ENCODE results near the gene C1QB.

Gene C1QB

GRCh38 chr1:22652881-22653316 is at the start of gene C1QB:
Gene C1QB (plus strand): TSS chr1:22653236. CDS start chr1:22659463, 6,227 bp downstream.
- H3K4me3 ChIP-seq (ENCODE audit: low read depth in 1 of 5, low read length in 5 of 5) = peak within 1 kb of the TSS; percentile 17 to 59 (median 51)
- peaks cover 0 to 4% (median 0%) of the 10 kb centered on the region in 5 donors for H3K36me3 ChIP-seq (ENCODE audit: control insufficient read depth in 5 of 5, insufficient read depth in 5 of 5, low read length in 5 of 5)
- peaks cover 0 to 10% (median 0%) of the 10 kb centered on the region in 5 donors for H3K27me3 ChIP-seq (ENCODE audit: control insufficient read depth in 5 of 5, insufficient read depth in 4 of 5, low read length in 5 of 5)
- H3K27ac ChIP-seq (ENCODE audit: low read depth, low read length) = no peak within 1 kb of the TSS
- H3K4me1 ChIP-seq (ENCODE audit: control insufficient read depth in 5 of 5, insufficient read depth in 5 of 5, low read length in 5 of 5) = peaks cover 0 to 25% (median 7%) of the 10 kb centered on the region in 5 donors
- H3K9me3 ChIP-seq (ENCODE audit: control insufficient read depth in 5 of 5, low read length in 5 of 5) = no peaks in the 10 kb centered on the region
- peak within 1 kb of the TSS in 2 of 5 donors; percentile 37 to 49 for H3K9ac ChIP-seq (ENCODE audit: low read length in 5 of 5)

GRCh38 chr1:22606161-22606560 is 46.9 kb upstream of the C1QB start:
- no peak overlapping the region for H3K9ac ChIP-seq (ENCODE audit: low read length in 5 of 5)
- no peak overlapping the region for H3K4me3 ChIP-seq (ENCODE audit: low read depth in 1 of 5, low read length in 5 of 5)
- peaks cover 27 to 52% (median 46%) of the 10 kb centered on the region in 5 donors for H3K27me3 ChIP-seq (ENCODE audit: control insufficient read depth in 5 of 5, insufficient read depth in 4 of 5, low read length in 5 of 5)
- no peaks in the 10 kb centered on the region for H3K9me3 ChIP-seq (ENCODE audit: control insufficient read depth in 5 of 5, low read length in 5 of 5)
- H3K36me3 ChIP-seq (ENCODE audit: control insufficient read depth in 5 of 5, insufficient read depth in 5 of 5, low read length in 5 of 5) = no peaks in the 10 kb centered on the region
- H3K27ac ChIP-seq (ENCODE audit: low read depth, low read length) = no peak overlapping the region
- H3K4me1 ChIP-seq (ENCODE audit: control insufficient read depth in 5 of 5, insufficient read depth in 5 of 5, low read length in 5 of 5) = peaks cover 0 to 2% (median 0%) of the 10 kb centered on the region in 5 donors

- Histone ChIP-seq H3K27me3 (ENCODE audit: control insufficient read depth in 5 of 5, insufficient read depth in 4 of 5, low read length in 5 of 5) (peaks cover 25 to 52% (median 46%) of the 10 kb centered on the region in 5 donors), H3K4me3 (ENCODE audit: low read depth in 1 of 5, low read length in 5 of 5) (no peak overlapping the region), H3K9ac (ENCODE audit: low read length in 5 of 5) (no peak overlapping the region), H3K36me3 (ENCODE audit: control insufficient read depth in 5 of 5, insufficient read depth in 5 of 5, low read length in 5 of 5) (no peaks in the 10 kb centered on the region), H3K27ac (ENCODE audit: low read depth, low read length) (no peak overlapping the region), H3K9me3 (ENCODE audit: control insufficient read depth in 5 of 5, low read length in 5 of 5) (no peaks in the 10 kb centered on the region), H3K4me1 (ENCODE audit: control insufficient read depth in 5 of 5, insufficient read depth in 5 of 5, low read length in 5 of 5) (no peaks in the 10 kb centered on the region)
Measured at GRCh38 chr1:22607154-22607553, 45.9 kb upstream of the C1QB start.

GRCh38 chr1:22608361-22608760 is 44.7 kb upstream of the C1QB start:
- H3K4me3 ChIP-seq (ENCODE audit: low read depth in 1 of 5, low read length in 5 of 5) = no peak overlapping the region
- H3K27me3 ChIP-seq (ENCODE audit: control insufficient read depth in 5 of 5, insufficient read depth in 4 of 5, low read length in 5 of 5) = peaks cover 17 to 59% (median 39%) of the 10 kb centered on the region in 5 donors
- no peak overlapping the region for H3K9ac ChIP-seq (ENCODE audit: low read length in 5 of 5)
- no peaks in the 10 kb centered on the region for H3K4me1 ChIP-seq (ENCODE audit: control insufficient read depth in 5 of 5, insufficient read depth in 5 of 5, low read length in 5 of 5)
- no peak overlapping the region for H3K27ac ChIP-seq (ENCODE audit: low read depth, low read length)
- no peaks in the 10 kb centered on the region for H3K9me3 ChIP-seq (ENCODE audit: control insufficient read depth in 5 of 5, low read length in 5 of 5)
- H3K36me3 ChIP-seq (ENCODE audit: control insufficient read depth in 5 of 5, insufficient read depth in 5 of 5, low read length in 5 of 5) = no peaks in the 10 kb centered on the region

- H3K27me3 ChIP-seq (ENCODE audit: control insufficient read depth in 5 of 5, insufficient read depth in 4 of 5, low read length in 5 of 5) = peaks cover 21 to 55% (median 41%) of the 10 kb centered on the region in 5 donors
- H3K9ac ChIP-seq (ENCODE audit: low read length in 5 of 5) = no peak overlapping the region
- H3K4me1 ChIP-seq (ENCODE audit: control insufficient read depth in 5 of 5, insufficient read depth in 5 of 5, low read length in 5 of 5) = no peaks in the 10 kb centered on the region
- no peak overlapping the region for H3K27ac ChIP-seq (ENCODE audit: low read depth, low read length)
- H3K9me3 ChIP-seq (ENCODE audit: control insufficient read depth in 5 of 5, low read length in 5 of 5) = no peaks in the 10 kb centered on the region
- H3K36me3 ChIP-seq (ENCODE audit: control insufficient read depth in 5 of 5, insufficient read depth in 5 of 5, low read length in 5 of 5) = no peaks in the 10 kb centered on the region
- no peak overlapping the region for H3K4me3 ChIP-seq (ENCODE audit: low read depth in 1 of 5, low read length in 5 of 5)
Measured at GRCh38 chr1:22609291-22609690, 43.7 kb upstream of the C1QB start.

- Histone ChIP-seq H3K9me3 (ENCODE audit: control insufficient read depth in 5 of 5, low read length in 5 of 5) (no peaks in the 10 kb centered on the region), H3K9ac (ENCODE audit: low read length in 5 of 5) (no peak overlapping the region), H3K4me3 (ENCODE audit: low read depth in 1 of 5, low read length in 5 of 5) (no peak overlapping the region), H3K36me3 (ENCODE audit: control insufficient read depth in 5 of 5, insufficient read depth in 5 of 5, low read length in 5 of 5) (no peaks in the 10 kb centered on the region), H3K4me1 (ENCODE audit: control insufficient read depth in 5 of 5, insufficient read depth in 5 of 5, low read length in 5 of 5) (no peaks in the 10 kb centered on the region), H3K27me3 (ENCODE audit: control insufficient read depth in 5 of 5, insufficient read depth in 4 of 5, low read length in 5 of 5) (peaks cover 20 to 59% (median 50%) of the 10 kb centered on the region in 5 donors), H3K27ac (ENCODE audit: low read depth, low read length) (no peak overlapping the region)
Measured at GRCh38 chr1:22611530-22611947, 41.5 kb upstream of the C1QB start.

GRCh38 chr1:22612671-22613571 is 40.1 kb upstream of the C1QB start:
- Histone ChIP-seq H3K27ac (ENCODE audit: low read depth, low read length) (no peak overlapping the region), H3K4me1 (ENCODE audit: control insufficient read depth in 5 of 5, insufficient read depth in 5 of 5, low read length in 5 of 5) (no peaks in the 10 kb centered on the region), H3K4me3 (ENCODE audit: low read depth in 1 of 5, low read length in 5 of 5) (no peak overlapping the region), H3K9me3 (ENCODE audit: control insufficient read depth in 5 of 5, low read length in 5 of 5) (no peaks in the 10 kb centered on the region), H3K9ac (ENCODE audit: low read length in 5 of 5) (no peak overlapping the region), H3K27me3 (ENCODE audit: control insufficient read depth in 5 of 5, insufficient read depth in 4 of 5, low read length in 5 of 5) (peaks cover 26 to 68% (median 61%) of the 10 kb centered on the region in 5 donors), H3K36me3 (ENCODE audit: control insufficient read depth in 5 of 5, insufficient read depth in 5 of 5, low read length in 5 of 5) (no peaks in the 10 kb centered on the region)

- H3K4me1 ChIP-seq (ENCODE audit: control insufficient read depth in 5 of 5, insufficient read depth in 5 of 5, low read length in 5 of 5) = no peaks in the 10 kb centered on the region
- H3K27me3 ChIP-seq (ENCODE audit: control insufficient read depth in 5 of 5, insufficient read depth in 4 of 5, low read length in 5 of 5) = peaks cover 27 to 72% (median 61%) of the 10 kb centered on the region in 5 donors
- H3K4me3 ChIP-seq (ENCODE audit: low read depth in 1 of 5, low read length in 5 of 5) = no peak overlapping the region
- H3K27ac ChIP-seq (ENCODE audit: low read depth, low read length) = no peak overlapping the region
- H3K9ac ChIP-seq (ENCODE audit: low read length in 5 of 5) = no peak overlapping the region
- no peaks in the 10 kb centered on the region for H3K36me3 ChIP-seq (ENCODE audit: control insufficient read depth in 5 of 5, insufficient read depth in 5 of 5, low read length in 5 of 5)
- H3K9me3 ChIP-seq (ENCODE audit: control insufficient read depth in 5 of 5, low read length in 5 of 5) = no peaks in the 10 kb centered on the region
Measured at GRCh38 chr1:22613572-22613918, 39.5 kb upstream of the C1QB start.

GRCh38 chr1:22613951-22614350 is 39.1 kb upstream of the C1QB start:
- no peak overlapping the region for H3K4me3 ChIP-seq (ENCODE audit: low read depth in 1 of 5, low read length in 5 of 5)
- H3K27ac ChIP-seq (ENCODE audit: low read depth, low read length) = no peak overlapping the region
- H3K36me3 ChIP-seq (ENCODE audit: control insufficient read depth in 5 of 5, insufficient read depth in 5 of 5, low read length in 5 of 5) = no peaks in the 10 kb centered on the region
- H3K4me1 ChIP-seq (ENCODE audit: control insufficient read depth in 5 of 5, insufficient read depth in 5 of 5, low read length in 5 of 5) = no peaks in the 10 kb centered on the region
- no peak overlapping the region for H3K9ac ChIP-seq (ENCODE audit: low read length in 5 of 5)
- no peaks in the 10 kb centered on the region for H3K9me3 ChIP-seq (ENCODE audit: control insufficient read depth in 5 of 5, low read length in 5 of 5)
- H3K27me3 ChIP-seq (ENCODE audit: control insufficient read depth in 5 of 5, insufficient read depth in 4 of 5, low read length in 5 of 5) = peaks cover 28 to 72% (median 59%) of the 10 kb centered on the region in 5 donors

- peaks cover 34 to 74% (median 65%) of the 10 kb centered on the region in 5 donors for H3K27me3 ChIP-seq (ENCODE audit: control insufficient read depth in 5 of 5, insufficient read depth in 4 of 5, low read length in 5 of 5)
- no peaks in the 10 kb centered on the region for H3K4me1 ChIP-seq (ENCODE audit: control insufficient read depth in 5 of 5, insufficient read depth in 5 of 5, low read length in 5 of 5)
- H3K9ac ChIP-seq (ENCODE audit: low read length in 5 of 5) = no peak overlapping the region
- H3K36me3 ChIP-seq (ENCODE audit: control insufficient read depth in 5 of 5, insufficient read depth in 5 of 5, low read length in 5 of 5) = no peaks in the 10 kb centered on the region
- H3K9me3 ChIP-seq (ENCODE audit: control insufficient read depth in 5 of 5, low read length in 5 of 5) = no peaks in the 10 kb centered on the region
- H3K27ac ChIP-seq (ENCODE audit: low read depth, low read length) = no peak overlapping the region
- H3K4me3 ChIP-seq (ENCODE audit: low read depth in 1 of 5, low read length in 5 of 5) = no peak overlapping the region
Measured at GRCh38 chr1:22615886-22616285, 37.1 kb upstream of the C1QB start.
